ENCODE results near the gene ATF3. TPM values are rescaled to one million over a fixed set of nuclear protein-coding genes. Genes with fewer than 3 reads are reported as not detected.

Gene ATF3
- total RNA-seq, 4 donors from 2014 or later, result 8.2 to 71.6 (median 17.2) TPM

DNA sequence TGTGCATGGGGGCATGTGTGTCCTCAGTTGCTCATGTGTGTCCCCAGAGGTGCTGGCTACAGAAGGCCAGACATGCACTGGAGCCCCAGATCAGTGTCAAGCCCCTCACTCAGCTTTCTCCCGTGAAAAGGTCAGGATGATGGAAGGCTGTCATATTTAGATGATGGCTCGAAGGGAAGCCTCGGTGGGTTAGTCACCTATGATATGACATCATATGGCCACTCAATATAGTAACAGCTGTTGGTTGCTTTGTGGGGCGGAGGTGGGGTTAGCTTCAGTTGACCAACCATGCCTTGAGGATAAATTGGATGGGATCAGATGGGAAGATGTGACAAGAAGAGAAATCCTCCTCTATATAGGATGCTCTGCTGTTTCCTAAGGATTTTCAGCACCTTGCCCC is 43.5 kb upstream of the ATF3 start:
- TF ChIP-seq POLR2A (IDR thresholded peaks at IDR 0.05), result no peak
- TF ChIP-seq, protein P1, sequence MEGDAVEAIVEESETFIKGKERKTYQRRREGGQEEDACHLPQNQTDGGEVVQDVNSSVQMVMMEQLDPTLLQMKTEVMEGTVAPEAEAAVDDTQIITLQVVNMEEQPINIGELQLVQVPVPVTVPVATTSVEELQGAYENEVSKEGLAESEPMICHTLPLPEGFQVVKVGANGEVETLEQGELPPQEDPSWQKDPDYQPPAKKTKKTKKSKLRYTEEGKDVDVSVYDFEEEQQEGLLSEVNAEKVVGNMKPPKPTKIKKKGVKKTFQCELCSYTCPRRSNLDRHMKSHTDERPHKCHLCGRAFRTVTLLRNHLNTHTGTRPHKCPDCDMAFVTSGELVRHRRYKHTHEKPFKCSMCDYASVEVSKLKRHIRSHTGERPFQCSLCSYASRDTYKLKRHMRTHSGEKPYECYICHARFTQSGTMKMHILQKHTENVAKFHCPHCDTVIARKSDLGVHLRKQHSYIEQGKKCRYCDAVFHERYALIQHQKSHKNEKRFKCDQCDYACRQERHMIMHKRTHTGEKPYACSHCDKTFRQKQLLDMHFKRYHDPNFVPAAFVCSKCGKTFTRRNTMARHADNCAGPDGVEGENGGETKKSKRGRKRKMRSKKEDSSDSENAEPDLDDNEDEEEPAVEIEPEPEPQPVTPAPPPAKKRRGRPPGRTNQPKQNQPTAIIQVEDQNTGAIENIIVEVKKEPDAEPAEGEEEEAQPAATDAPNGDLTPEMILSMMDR (IDR thresholded peaks at IDR 0.05), result no peak
- H3K4me3 ChIP-seq (ENCODE audit: low read depth, poor library complexity, severe bottlenecking), result no peak overlapping the region
- WGBS, 2 donors, result 81 to 83% methylated on average over 4 of the region's 4 CpGs
- no peak for DNase-seq (ENCODE audit: low spot score in 2 of 2)
- intact Hi-C loops (cut with DNase I; ENCODE audit: low total_unique reads), result no loop called here

DNA sequence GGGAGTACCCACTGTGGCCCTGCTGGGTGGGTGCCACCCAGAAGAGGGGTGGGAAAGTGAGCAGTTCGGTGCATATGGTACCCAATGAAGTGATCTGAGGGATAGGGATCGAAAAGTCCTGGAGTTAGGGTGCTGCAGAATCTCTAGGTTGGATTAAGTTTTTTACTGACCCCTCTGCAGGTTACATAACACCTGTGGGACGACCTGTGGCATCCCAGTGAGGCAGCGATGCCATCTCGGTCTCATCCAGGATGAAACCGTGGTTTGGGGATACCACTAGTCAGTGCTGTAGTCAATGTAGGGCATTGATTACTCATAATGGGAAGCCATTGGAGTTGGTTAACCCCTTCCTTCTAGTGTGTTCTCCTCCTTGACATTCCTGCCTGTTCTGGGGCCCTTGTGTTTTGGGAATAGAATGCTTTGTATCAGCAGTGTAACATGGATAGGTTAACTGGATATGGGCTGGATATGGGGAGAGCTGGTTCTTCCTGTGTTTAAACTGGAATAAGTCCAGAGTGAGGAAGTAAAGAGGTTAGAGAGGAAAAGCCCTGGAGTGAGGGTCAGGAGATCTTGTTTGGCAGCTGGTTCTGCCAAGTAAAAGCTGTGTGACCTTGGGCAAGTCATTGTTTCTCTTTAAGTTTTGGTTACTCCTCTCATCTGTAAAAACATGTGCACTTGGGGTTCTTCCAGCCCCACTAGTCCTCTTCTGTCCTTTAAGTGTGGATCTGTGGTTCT is 42.8 kb upstream of the ATF3 start:
- WGBS, 2 donors, result 82 to 83% methylated on average over 6 of the region's 6 CpGs
- TF ChIP-seq, protein P1 (IDR thresholded peaks at IDR 0.05), result no peak
- no peak for TF ChIP-seq POLR2A (IDR thresholded peaks at IDR 0.05)
- intact Hi-C loops (cut with DNase I; ENCODE audit: low total_unique reads), result no loop called here
- no peak for DNase-seq (ENCODE audit: low spot score in 2 of 2)
- H3K4me3 ChIP-seq (ENCODE audit: low read depth, poor library complexity, severe bottlenecking), result no peak overlapping the region

DNA sequence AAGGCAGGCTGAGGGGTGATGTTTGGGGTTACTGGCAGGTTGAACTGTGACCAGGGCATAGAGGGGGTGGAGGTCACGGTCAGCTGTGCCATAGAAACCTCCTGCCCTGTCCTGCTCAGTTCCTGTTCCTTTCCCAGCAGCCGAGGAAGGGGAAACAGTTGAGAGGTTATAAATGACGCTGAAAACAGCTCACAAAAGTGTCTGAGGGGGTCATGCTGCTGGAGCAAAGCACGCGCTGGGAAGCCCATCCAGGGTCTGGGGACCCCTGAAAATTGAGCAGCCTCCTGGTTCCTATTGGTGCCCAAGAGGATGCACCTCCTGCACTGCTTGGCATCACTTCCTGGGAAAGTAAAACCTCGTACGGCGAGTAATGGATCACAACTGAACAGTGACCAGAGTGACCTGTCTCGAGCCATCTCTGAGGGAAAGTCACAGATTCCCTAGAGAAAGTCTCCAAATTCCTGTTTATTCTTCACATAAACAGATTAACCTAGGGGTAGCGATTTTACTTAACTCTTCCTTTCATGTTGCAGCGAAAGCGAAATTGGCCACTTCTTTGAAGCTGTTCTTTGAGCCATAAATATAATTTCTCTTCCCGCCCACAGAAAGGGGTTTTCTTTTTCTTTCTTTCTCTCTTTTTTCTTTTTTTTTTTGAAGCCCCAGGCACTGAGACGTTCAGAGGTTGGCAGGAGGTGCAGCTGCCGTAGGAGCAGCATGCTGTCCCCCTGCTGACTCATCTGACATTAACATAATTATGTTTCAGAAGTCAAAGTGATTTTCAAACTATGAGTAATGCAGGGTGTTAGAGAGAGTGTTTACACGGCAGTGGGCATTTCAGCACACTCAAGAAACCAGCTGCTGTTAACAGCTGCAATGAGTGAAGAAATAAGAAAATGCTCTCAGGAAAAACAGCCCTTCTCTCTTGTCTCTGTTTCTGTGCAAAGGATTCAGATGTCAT is 41.8 kb upstream of the ATF3 start:
- TF ChIP-seq, protein P1 (IDR thresholded peaks at IDR 0.05), result no peak
- no peak for TF ChIP-seq POLR2A (IDR thresholded peaks at IDR 0.05)
- DNase-seq (ENCODE audit: low spot score in 2 of 2), result peak in 1 of 2 donors; percentile 36
- intact Hi-C loops (cut with DNase I; ENCODE audit: low total_unique reads), result no loop called here
- WGBS, 2 donors, result 2 to 4% methylated on average over 16 of the region's 16 CpGs
- peak overlapping the region; percentile 13 for H3K4me3 ChIP-seq (ENCODE audit: low read depth, poor library complexity, severe bottlenecking)

DNA sequence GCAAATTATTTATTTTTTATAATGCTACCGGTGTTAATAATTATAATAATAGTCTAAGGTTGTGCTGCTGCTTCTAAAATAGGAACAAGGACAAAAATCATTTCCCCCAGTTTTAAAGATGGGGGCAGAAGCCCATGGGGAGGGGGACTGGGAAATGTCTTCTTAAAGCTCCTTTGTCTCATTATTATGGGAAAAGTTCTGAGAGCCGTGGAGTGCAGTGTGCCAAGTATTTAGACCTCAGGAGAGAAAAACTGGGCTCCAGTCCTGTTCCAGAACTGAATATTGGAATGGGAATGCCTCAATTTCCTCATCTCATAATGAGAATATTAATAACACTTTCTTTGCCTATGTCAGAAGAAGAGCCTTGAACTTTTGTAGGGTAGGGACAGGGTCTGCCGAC is 40.9 kb upstream of the ATF3 start:
- intact Hi-C loops (cut with DNase I; ENCODE audit: low total_unique reads), result no loop called here
- H3K4me3 ChIP-seq (ENCODE audit: low read depth, poor library complexity, severe bottlenecking), result no peak overlapping the region
- TF ChIP-seq, protein P1 (IDR thresholded peaks at IDR 0.05), result no peak
- TF ChIP-seq POLR2A (IDR thresholded peaks at IDR 0.05), result no peak
- 42 to 45% methylated on average over 3 of the region's 3 CpGs for WGBS, 2 donors
- DNase-seq (ENCODE audit: low spot score in 2 of 2), result no peak

DNA sequence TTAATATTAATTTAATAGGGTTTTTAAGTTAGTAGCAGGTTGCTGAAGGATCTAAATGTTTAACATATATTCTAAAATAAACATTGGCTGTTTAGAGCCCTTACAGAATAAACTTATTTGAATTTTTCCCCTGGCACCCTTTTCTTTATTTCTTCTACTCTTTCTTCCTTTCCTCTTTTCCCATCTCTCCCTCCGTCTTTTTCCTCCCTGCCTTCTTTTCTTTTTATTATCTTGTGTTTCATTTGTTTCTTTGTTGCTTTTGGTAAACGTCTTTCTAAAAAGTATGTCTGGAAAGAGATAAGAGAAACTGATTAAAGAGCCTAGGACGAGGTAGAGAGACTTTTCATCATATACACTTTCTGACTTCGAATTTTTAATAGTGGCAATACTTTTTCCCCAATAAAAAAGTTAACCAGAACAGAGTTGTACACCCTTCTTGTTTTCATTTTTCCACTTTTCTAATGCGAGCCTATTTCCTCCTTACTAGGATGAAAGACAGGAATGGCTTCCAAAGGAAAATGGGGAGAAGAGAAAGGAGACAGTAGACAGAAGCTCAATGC is 39.5 kb upstream of the ATF3 start:
- H3K4me3 ChIP-seq (ENCODE audit: low read depth, poor library complexity, severe bottlenecking), result no peak overlapping the region
- TF ChIP-seq, protein P1 (IDR thresholded peaks at IDR 0.05), result no peak
- TF ChIP-seq POLR2A (IDR thresholded peaks at IDR 0.05), result no peak
- 86 to 87% methylated on average over 5 of the region's 5 CpGs for WGBS, 2 donors
- DNase-seq (ENCODE audit: low spot score in 2 of 2), result no peak
- intact Hi-C loops (cut with DNase I; ENCODE audit: low total_unique reads), result no loop called here

All from lower leg skin (tissue), 4 donors.